K562 (cell line): ENCODE data around the gene IL17RC. TPM values are rescaled to one million over a fixed set of nuclear protein-coding genes. Genes with fewer than 3 reads are reported as not detected.

Source experiments
- C11orf30 ChIP-seq: fragments of 450-650 bp; IDR thresholded peaks from 2 replicates; pipeline ENCODE4 v1.6.1; 2016; ENCODE audit warnings: low read depth, mild to moderate bottlenecking
- ETV1 ChIP-seq: fragments of 450-650 bp; conservative IDR thresholded peaks from 2 replicates; pipeline ENCODE4 v1.6.1; 2016; ENCODE audit warnings: missing genetic modification characterization, control low read depth, low read depth, missing compliant biosample characterization
- HMG20B ChIP-seq: fragments of 250-450 bp; sonication (Bioruptor Pico); IDR thresholded peaks from 2 replicates; pipeline ENCODE4 v1.5.0; 2021; ENCODE audit warnings: mild to moderate bottlenecking
- IRF2 ChIP-seq: sonication (generic); formaldehyde crosslinking; IDR thresholded peaks from 2 replicates; pipeline ENCODE4 v1.8.1; 2022; ENCODE audit warnings: mild to moderate bottlenecking, missing genetic modification reagents
- MYNN ChIP-seq, 2 experiments: sonication (generic); formaldehyde crosslinking in 1 of 2; IDR thresholded peaks; 2 replicates each; pipeline versions ENCODE4 v1.5.0 to v1.6.1; 2016 to 2020; ENCODE audit warnings: antibody characterized with exemption in 1 of 2, missing genetic modification reagents in 1 of 2
- NCOA2 ChIP-seq, 2 experiments: fragments of 450-650 bp; IDR thresholded peaks; 2 replicates each; pipeline ENCODE4 v1.6.1; 2018; ENCODE audit warnings: mild to moderate bottlenecking in 2 of 2, moderate library complexity in 1 of 2; ENCODE audit not compliant: partially characterized antibody in 2 of 2
- NCOR1 ChIP-seq: fragments of 450-650 bp; IDR thresholded peaks from 2 replicates; pipeline ENCODE4 v1.6.1; 2016; ENCODE audit warnings: mild to moderate bottlenecking, moderate library complexity
- PML ChIP-seq: IDR thresholded peaks from 2 replicates; pipeline ENCODE4 v1.6.1; 2012; ENCODE audit warnings: low read length, inconsistent platforms
- POLR2B ChIP-seq: fragments of 450-650 bp; IDR thresholded peaks from 2 replicates; pipeline ENCODE4 v1.6.1; 2018; ENCODE audit warnings: low read depth; ENCODE audit not compliant: partially characterized antibody
- SRF ChIP-seq, 2 experiments: fragments of 250-450, 450-650 bp in 1 of 2; sonication (Bioruptor Pico) in 1 of 2; sonication (generic) in 1 of 2; formaldehyde crosslinking; IDR thresholded peaks; 2 replicates each; pipeline versions ENCODE4 v1.5.0 to v1.5.1; 2020 to 2022; ENCODE audit warnings: mild to moderate bottlenecking in 1 of 2, missing genetic modification reagents in 1 of 2
- ZBTB8A ChIP-seq: fragments of 450-650 bp; IDR thresholded peaks from 2 replicates; pipeline ENCODE4 v1.6.1; 2018; ENCODE audit warnings: mild to moderate bottlenecking, moderate library complexity; ENCODE audit not compliant: partially characterized antibody
- ZNF124 ChIP-seq: sonication (generic); formaldehyde crosslinking; IDR thresholded peaks from 2 replicates; pipeline ENCODE4 v1.8.1; 2022; ENCODE audit warnings: missing genetic modification reagents
- ZNF263 ChIP-seq: sonication (generic); formaldehyde crosslinking; IDR thresholded peaks from 2 replicates; pipeline ENCODE4 v1.8.0; 2022; ENCODE audit warnings: mild to moderate bottlenecking, missing genetic modification reagents, borderline replicate concordance
- ZNF316 ChIP-seq: fragments of 450-650 bp; IDR thresholded peaks from 2 replicates; pipeline ENCODE4 v1.6.1; 2016
- ZNF408 ChIP-seq: fragments of 250-450 bp; sonication (Bioruptor Pico); IDR thresholded peaks from 2 replicates; pipeline ENCODE4 v1.4.0; 2020; ENCODE audit warnings: low read depth, mild to moderate bottlenecking, moderate library complexity
- ZNF766 ChIP-seq: fragments of 200-800 bp; sonication (Bioruptor generic); conservative IDR thresholded peaks from 2 replicates; pipeline ENCODE4 v1.6.1; 2016; ENCODE audit warnings: missing genetic modification characterization, missing compliant biosample characterization
- ZNF830 ChIP-seq: fragments of 250-450 bp; sonication (Bioruptor Pico); IDR thresholded peaks from 2 replicates; pipeline ENCODE4 v1.5.0; 2021; ENCODE audit warnings: mild to moderate bottlenecking
- polyA plus RNA-seq, 8 experiments: library from polyadenylated mRNA; depleted of rRNA in 4 of 8; stranded (reverse) in 5 of 8; unstranded in 3 of 8; fragments of >200 nt; fragmentation: Nextera tagmentation in 2 of 8; fragmentation: Illumina TruSeq in 1 of 8; extraction: Ambion mirVana in 2 of 8; extraction: Trizol in 1 of 8; gene quantifications; 2 replicates each; pipeline versions ENCODE4 v1.2.1 to v1.2.3, GENCODE V29; 2011 to 2014; ENCODE audit warnings: inconsistent platforms in 1 of 8, missing spikeins in 1 of 8
- total RNA-seq, 7 experiments: library from RNA; depleted of rRNA in 6 of 7; stranded (reverse); fragments of >200 nt in 6 of 7; fragmentation: Illumina TruSeq in 2 of 7; extraction: Trizol in 2 of 7; gene quantifications; 2 replicates each; pipeline versions ENCODE4 v1.2.1 to v1.2.3, GENCODE V29; 2011 to 2021; ENCODE audit warnings: low replicate concordance in 1 of 7
- TF ChIP-seq, protein P1 (sequence below): fragments of 150-350 bp; conservative IDR thresholded peaks from 2 replicates; pipeline ENCODE4 v1.6.1; 2014; ENCODE audit warnings: low read length
- TF ChIP-seq, protein P2 (sequence below): sonication (generic); formaldehyde crosslinking; IDR thresholded peaks from 2 replicates; pipeline ENCODE4 v1.8.0; 2023; ENCODE audit warnings: mild to moderate bottlenecking, missing genetic modification reagents
- TF ChIP-seq, protein P3 (sequence below), 2 experiments: fragments of 450-650 bp in 1 of 2; sonication (generic) in 1 of 2; formaldehyde crosslinking; conservative IDR thresholded peaks; 2 replicates each; pipeline versions ENCODE4 v1.4.0 to v1.8.1; 2020 to 2022; ENCODE audit warnings: mild to moderate bottlenecking in 1 of 2, missing genetic modification reagents in 1 of 2
- TF ChIP-seq, protein P4 (sequence below): IDR thresholded peaks from 2 replicates; pipeline ENCODE4 v1.6.1; 2012; ENCODE audit warnings: low read depth, low read length, improper control_type of control experiment, borderline replicate concordance
- TF ChIP-seq, protein P5 (sequence below): sonication (generic); formaldehyde crosslinking; IDR thresholded peaks from 2 replicates; pipeline ENCODE4 v1.8.0; 2022; ENCODE audit warnings: mild to moderate bottlenecking, missing genetic modification reagents

Gene IL17RC
- total and polyA plus RNA-seq, 9 of the 15 experiments (the other 6 are each of a cell fraction or from before 2014, with no cell fraction given), result 0.15 to 11.4 (median 7.1) TPM; not detected in 1

DNA sequence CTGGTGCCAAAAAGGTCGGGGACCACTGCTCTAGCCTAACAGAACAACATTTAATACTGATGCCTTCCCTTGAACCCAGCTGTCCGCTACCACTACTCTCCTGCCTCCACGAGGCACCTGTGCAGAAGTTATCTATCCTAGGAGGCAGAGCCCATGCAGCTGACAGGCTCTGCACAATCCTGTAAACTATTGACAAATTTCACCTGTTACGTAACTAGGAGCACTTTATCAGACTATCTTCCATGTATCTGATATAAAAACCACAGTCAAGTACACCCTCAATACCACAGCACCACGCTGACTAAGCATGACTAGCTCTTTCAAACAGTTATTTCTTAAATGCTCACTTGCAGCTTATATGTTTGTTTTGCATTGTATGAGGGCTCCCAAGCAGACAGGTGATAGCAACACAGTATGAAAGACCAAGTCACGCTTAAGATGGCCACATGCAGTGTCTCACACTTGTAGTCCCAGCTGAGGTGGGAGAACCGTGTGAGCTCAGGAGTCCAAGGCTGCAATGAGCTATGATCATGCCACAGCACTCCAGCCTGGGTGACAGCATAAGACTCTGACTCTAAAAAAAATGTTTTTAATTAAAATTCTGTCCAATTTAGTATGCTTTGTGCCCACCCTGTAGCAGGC, 4.5 kb upstream of the IL17RC start (continued):
- TF ChIP-seq NCOA2 (IDR thresholded peaks at IDR 0.05; ENCODE audit: partially characterized antibody in 2 of 2), result no peak
- TF ChIP-seq ZNF263 (CRISPR knock-in tag), result 0 out of 2 replicates have a peak, but pooled peaks have one; percentile 45
- TF ChIP-seq, protein P1, sequence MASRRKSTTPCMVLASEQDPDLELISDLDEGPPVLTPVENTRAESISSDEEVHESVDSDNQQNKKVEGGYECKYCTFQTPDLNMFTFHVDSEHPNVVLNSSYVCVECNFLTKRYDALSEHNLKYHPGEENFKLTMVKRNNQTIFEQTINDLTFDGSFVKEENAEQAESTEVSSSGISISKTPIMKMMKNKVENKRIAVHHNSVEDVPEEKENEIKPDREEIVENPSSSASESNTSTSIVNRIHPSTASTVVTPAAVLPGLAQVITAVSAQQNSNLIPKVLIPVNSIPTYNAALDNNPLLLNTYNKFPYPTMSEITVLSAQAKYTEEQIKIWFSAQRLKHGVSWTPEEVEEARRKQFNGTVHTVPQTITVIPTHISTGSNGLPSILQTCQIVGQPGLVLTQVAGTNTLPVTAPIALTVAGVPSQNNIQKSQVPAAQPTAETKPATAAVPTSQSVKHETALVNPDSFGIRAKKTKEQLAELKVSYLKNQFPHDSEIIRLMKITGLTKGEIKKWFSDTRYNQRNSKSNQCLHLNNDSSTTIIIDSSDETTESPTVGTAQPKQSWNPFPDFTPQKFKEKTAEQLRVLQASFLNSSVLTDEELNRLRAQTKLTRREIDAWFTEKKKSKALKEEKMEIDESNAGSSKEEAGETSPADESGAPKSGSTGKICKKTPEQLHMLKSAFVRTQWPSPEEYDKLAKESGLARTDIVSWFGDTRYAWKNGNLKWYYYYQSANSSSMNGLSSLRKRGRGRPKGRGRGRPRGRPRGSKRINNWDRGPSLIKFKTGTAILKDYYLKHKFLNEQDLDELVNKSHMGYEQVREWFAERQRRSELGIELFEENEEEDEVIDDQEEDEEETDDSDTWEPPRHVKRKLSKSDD, result no peak
- no peak for TF ChIP-seq ZBTB8A
- TF ChIP-seq IRF2 (CRISPR knock-in tag), result no peak
- no peak for TF ChIP-seq PML
- no peak for TF ChIP-seq POLR2B
- no peak for TF ChIP-seq ZNF830 (CRISPR knock-in tag)
- no peak for TF ChIP-seq ZNF124 (CRISPR knock-in tag)
- peak; percentile 95 for TF ChIP-seq C11orf30
- TF ChIP-seq, protein P2, sequence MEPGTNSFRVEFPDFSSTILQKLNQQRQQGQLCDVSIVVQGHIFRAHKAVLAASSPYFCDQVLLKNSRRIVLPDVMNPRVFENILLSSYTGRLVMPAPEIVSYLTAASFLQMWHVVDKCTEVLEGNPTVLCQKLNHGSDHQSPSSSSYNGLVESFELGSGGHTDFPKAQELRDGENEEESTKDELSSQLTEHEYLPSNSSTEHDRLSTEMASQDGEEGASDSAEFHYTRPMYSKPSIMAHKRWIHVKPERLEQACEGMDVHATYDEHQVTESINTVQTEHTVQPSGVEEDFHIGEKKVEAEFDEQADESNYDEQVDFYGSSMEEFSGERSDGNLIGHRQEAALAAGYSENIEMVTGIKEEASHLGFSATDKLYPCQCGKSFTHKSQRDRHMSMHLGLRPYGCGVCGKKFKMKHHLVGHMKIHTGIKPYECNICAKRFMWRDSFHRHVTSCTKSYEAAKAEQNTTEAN (CRISPR knock-in tag), result no peak
- TF ChIP-seq, protein P3, sequence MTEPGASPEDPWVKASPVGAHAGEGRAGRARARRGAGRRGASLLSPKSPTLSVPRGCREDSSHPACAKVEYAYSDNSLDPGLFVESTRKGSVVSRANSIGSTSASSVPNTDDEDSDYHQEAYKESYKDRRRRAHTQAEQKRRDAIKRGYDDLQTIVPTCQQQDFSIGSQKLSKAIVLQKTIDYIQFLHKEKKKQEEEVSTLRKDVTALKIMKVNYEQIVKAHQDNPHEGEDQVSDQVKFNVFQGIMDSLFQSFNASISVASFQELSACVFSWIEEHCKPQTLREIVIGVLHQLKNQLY (CRISPR knock-in tag; conservative IDR thresholded peaks at IDR 0.05), result no peak
- TF ChIP-seq, protein P4, sequence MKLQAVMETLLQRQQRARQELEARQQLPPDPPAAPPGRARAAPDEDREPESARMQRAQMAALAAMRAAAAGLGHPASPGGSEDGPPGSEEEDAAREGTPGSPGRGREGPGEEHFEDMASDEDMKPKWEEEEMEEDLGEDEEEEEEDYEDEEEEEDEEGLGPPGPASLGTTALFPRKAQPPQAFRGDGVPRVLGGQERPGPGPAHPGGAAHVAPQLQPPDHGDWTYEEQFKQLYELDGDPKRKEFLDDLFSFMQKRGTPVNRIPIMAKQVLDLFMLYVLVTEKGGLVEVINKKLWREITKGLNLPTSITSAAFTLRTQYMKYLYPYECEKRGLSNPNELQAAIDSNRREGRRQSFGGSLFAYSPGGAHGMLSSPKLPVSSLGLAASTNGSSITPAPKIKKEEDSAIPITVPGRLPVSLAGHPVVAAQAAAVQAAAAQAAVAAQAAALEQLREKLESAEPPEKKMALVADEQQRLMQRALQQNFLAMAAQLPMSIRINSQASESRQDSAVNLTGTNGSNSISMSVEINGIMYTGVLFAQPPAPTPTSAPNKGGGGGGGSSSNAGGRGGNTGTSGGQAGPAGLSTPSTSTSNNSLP, result peak; percentile 85; the same call in 1 of the 2 replicates
- TF ChIP-seq, protein P5, sequence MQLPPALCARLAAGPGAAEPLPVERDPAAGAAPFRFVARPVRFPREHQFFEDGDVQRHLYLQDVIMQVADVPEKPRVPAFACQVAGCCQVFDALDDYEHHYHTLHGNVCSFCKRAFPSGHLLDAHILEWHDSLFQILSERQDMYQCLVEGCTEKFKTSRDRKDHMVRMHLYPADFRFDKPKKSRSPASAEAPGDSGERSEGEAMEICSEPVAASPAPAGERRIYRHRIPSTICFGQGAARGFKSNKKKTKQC (CRISPR knock-in tag), result no peak
- no peak for TF ChIP-seq ZNF408 (CRISPR knock-in tag)
- TF ChIP-seq ETV1 (tag), result no peak
- TF ChIP-seq SRF (CRISPR knock-in tag; IDR thresholded peaks at IDR 0.05), result no peak
- TF ChIP-seq HMG20B (CRISPR knock-in tag), result no peak
- TF ChIP-seq NCOR1, result no peak
- no peak for TF ChIP-seq ZNF766 (CRISPR knock-in tag)
- no peak for TF ChIP-seq MYNN (IDR thresholded peaks at IDR 0.05)
- no peak for TF ChIP-seq MYNN (CRISPR knock-in tag; IDR thresholded peaks at IDR 0.05)
- TF ChIP-seq ZNF316, result peak; percentile 94
